ENCODE measurements around the gene ASTL. TPM values are rescaled to one million over a fixed set of nuclear protein-coding genes. Genes with fewer than 3 reads are reported as not detected.

ASTL gene
- total RNA-seq = not detected in 2 replicates
- long read RNA-seq = 0 reads

DNA sequence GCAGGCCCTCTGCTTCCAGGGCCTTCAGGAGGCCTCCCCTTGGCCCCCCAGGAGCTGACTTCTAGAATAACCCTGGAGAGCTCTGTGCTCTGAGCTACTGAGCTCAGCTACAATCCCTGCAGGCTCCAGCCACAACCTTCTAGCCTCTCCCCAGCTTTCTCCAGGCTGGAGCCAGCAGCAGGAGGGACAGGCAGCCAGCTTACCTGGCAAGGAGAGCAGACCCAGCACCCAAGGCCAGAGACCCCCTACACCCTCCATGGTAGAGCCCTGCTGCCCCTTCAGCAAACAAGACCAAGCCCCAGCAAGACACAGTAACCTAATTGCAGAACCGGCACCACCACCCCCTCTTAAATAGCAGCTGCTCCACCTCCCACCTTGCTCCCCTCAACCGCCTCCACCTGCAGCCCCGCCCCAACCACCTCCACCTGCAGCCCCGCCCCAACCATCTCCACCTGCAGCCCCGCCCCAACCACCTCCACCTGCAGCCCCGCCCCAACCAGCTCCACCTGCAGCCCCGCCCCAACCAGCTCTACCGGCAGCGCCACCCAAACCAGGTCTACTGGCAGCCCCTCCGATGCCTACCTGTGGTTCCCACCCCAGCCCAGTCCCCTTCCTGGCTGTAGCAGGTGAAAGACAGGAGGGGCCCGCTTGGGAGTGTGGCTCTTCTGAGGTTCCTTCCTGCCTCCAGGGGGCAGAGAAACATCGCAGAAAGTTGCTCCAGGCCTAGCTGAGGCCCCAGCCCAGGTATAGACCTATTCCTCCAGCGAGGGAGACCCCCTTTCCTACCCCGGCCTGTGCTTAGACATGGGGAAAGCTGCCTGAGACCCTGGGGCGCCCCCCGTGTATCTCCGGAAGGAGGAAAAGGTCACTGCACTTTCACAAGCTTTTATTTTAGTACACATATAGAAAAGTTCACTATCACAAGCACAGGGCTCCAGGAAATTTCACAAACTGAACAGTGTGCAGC, at the start of gene ASTL:
Gene ASTL, minus strand, starts transcription at position 324 of the 967 bp plus-strand sequence. Its CDS starts 66 bp downstream, at position 258.
- no peak within 1 kb of the TSS for H3K4me3 Mint-ChIP-seq (ENCODE audit: unreplicated experiment)
- H3K36me3 Mint-ChIP-seq (ENCODE audit: unreplicated experiment) = no peaks in the 10 kb centered on the region
- no peaks in the 10 kb centered on the region for H3K4me1 Mint-ChIP-seq (ENCODE audit: unreplicated experiment)
- no peak within 1 kb of the TSS for H3K27ac Mint-ChIP-seq (ENCODE audit: unreplicated experiment)
- no peak for DNase-seq (ENCODE audit: extremely low spot score, unreplicated experiment)
- peaks cover 18% of the 10 kb centered on the region for H3K27me3 Mint-ChIP-seq (ENCODE audit: unreplicated experiment)
- H3K9me3 Mint-ChIP-seq (ENCODE audit: unreplicated experiment) = no peaks in the 10 kb centered on the region
- TF ChIP-seq, protein P1, sequence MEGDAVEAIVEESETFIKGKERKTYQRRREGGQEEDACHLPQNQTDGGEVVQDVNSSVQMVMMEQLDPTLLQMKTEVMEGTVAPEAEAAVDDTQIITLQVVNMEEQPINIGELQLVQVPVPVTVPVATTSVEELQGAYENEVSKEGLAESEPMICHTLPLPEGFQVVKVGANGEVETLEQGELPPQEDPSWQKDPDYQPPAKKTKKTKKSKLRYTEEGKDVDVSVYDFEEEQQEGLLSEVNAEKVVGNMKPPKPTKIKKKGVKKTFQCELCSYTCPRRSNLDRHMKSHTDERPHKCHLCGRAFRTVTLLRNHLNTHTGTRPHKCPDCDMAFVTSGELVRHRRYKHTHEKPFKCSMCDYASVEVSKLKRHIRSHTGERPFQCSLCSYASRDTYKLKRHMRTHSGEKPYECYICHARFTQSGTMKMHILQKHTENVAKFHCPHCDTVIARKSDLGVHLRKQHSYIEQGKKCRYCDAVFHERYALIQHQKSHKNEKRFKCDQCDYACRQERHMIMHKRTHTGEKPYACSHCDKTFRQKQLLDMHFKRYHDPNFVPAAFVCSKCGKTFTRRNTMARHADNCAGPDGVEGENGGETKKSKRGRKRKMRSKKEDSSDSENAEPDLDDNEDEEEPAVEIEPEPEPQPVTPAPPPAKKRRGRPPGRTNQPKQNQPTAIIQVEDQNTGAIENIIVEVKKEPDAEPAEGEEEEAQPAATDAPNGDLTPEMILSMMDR (IDR thresholded peaks at IDR 0.05) = peak; percentile 59

DNA sequence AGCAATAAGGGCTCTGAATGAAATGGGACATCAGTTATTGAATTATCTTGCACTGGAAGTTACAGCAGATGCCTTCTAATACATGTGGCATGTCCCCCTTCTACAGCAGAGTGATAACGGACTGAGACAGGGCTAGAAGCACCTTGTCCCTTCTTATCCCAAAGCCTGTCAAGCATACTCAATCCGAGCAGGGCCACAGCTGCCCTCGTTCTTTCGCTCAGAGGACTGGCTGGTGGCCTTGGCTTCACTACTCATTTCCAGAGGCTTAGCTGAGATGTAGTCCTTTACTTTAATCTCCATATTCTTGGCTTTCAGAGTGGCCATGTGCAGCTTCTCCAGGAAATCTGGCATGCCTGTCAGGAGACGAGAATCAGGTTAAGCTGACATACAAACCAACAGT, 48.3 kb upstream of the ASTL start:
- Mint-ChIP-seq H3K27ac (ENCODE audit: unreplicated experiment) (no peak overlapping the region), H3K4me1 (ENCODE audit: unreplicated experiment) (no peaks in the 10 kb centered on the region), H3K4me3 (ENCODE audit: unreplicated experiment) (no peak overlapping the region), H3K27me3 (ENCODE audit: unreplicated experiment) (no peaks in the 10 kb centered on the region), H3K9me3 (ENCODE audit: unreplicated experiment) (no peaks in the 10 kb centered on the region), H3K36me3 (ENCODE audit: unreplicated experiment) (peaks cover 42% of the 10 kb centered on the region)
- TF ChIP-seq, protein P1 (IDR thresholded peaks at IDR 0.05) = no peak
- DNase-seq (ENCODE audit: extremely low spot score, unreplicated experiment) = no peak

DNA sequence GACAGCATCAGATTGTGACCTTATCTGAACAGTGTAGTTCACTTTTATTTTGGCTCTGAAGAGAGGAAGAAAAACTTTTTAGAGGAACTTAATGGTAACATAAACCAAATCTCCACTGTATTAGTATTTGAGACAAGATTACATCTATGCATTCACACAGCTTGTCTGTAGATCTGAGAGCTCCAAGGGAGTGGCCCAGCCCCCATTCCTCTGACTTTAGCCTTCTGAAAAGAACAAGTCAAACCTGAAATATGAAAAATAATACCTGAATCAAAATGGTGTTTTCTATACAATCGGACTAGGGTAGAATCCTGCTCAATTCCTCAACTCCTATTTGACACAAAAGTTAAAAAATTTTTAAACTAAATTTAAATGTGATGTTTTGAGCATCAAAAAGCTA, 47.2 kb upstream of the ASTL start:
- DNase-seq (ENCODE audit: extremely low spot score, unreplicated experiment) = no peak
- H3K27ac Mint-ChIP-seq (ENCODE audit: unreplicated experiment) = no peak overlapping the region
- H3K36me3 Mint-ChIP-seq (ENCODE audit: unreplicated experiment) = peaks cover 38% of the 10 kb centered on the region
- H3K27me3 Mint-ChIP-seq (ENCODE audit: unreplicated experiment) = no peaks in the 10 kb centered on the region
- no peak overlapping the region for H3K4me3 Mint-ChIP-seq (ENCODE audit: unreplicated experiment)
- TF ChIP-seq, protein P1 (IDR thresholded peaks at IDR 0.05) = no peak
- no peaks in the 10 kb centered on the region for H3K9me3 Mint-ChIP-seq (ENCODE audit: unreplicated experiment)
- no peaks in the 10 kb centered on the region for H3K4me1 Mint-ChIP-seq (ENCODE audit: unreplicated experiment)

DNA sequence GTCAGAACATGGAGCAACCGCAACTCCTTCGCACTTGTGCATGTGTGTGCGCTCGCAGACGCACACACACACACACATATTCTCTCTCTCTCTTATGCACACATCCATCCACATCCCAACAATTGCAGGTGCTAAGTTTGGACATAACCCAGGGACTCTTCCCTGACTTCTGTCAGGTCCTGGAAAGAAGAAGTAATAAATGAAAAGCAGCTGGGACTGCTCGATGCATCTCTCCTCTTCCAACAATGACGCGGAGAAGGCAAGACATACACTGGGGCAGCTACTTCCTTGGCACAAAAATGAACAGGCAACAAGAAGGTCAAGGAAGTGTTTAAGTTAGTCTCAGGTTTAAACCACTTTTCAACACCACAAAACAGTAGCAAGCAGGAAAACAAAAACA, 46.7 kb upstream of the ASTL start:
- H3K36me3 Mint-ChIP-seq (ENCODE audit: unreplicated experiment) = peaks cover 38% of the 10 kb centered on the region
- H3K9me3 Mint-ChIP-seq (ENCODE audit: unreplicated experiment) = no peaks in the 10 kb centered on the region
- H3K27me3 Mint-ChIP-seq (ENCODE audit: unreplicated experiment) = no peaks in the 10 kb centered on the region
- TF ChIP-seq, protein P1 (IDR thresholded peaks at IDR 0.05) = no peak
- H3K27ac Mint-ChIP-seq (ENCODE audit: unreplicated experiment) = no peak overlapping the region
- no peak overlapping the region for H3K4me3 Mint-ChIP-seq (ENCODE audit: unreplicated experiment)
- no peaks in the 10 kb centered on the region for H3K4me1 Mint-ChIP-seq (ENCODE audit: unreplicated experiment)
- DNase-seq (ENCODE audit: extremely low spot score, unreplicated experiment) = no peak

DNA sequence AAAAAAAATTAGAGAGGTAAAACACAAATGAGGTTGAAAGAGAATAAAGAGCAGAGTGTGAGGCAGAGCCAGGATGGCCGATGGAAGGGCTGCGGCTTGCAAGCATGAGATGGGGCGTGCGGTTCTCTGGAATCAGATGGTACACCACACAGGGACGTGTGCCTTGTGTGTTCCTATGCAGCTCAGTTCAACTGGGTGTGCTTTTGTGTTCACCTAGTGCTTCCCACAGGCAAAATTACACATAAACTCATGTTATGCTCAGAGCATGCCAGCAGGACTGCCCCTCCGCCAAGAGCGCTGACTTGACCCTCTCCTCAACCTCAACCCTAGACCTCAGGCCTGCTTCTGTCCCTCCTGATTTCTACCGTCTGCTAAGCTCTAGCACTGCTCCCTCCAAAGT, 45.9 kb upstream of the ASTL start:
- no peaks in the 10 kb centered on the region for H3K9me3 Mint-ChIP-seq (ENCODE audit: unreplicated experiment)
- TF ChIP-seq, protein P1 (IDR thresholded peaks at IDR 0.05) = no peak
- H3K27me3 Mint-ChIP-seq (ENCODE audit: unreplicated experiment) = no peaks in the 10 kb centered on the region
- no peak overlapping the region for H3K27ac Mint-ChIP-seq (ENCODE audit: unreplicated experiment)
- DNase-seq (ENCODE audit: extremely low spot score, unreplicated experiment) = no peak
- H3K4me3 Mint-ChIP-seq (ENCODE audit: unreplicated experiment) = no peak overlapping the region
- no peaks in the 10 kb centered on the region for H3K4me1 Mint-ChIP-seq (ENCODE audit: unreplicated experiment)
- peaks cover 36% of the 10 kb centered on the region for H3K36me3 Mint-ChIP-seq (ENCODE audit: unreplicated experiment)

Measured in osteocyte (in vitro differentiated cells).